Choroid plexus epithelial cell (primary cell): ENCODE measurements around the gene CDHR3.

Experiments
- DNase-seq: peaks from one replicate; pipeline ENCODE4 v3.0.0-alpha.2; 2010; ENCODE audit warnings: low read depth
- H3K4me3 ChIP-seq: 2 replicates; pipeline ENCODE4 v1.5.1; 2011; ENCODE audit warnings: low read depth, mild to moderate bottlenecking, control low read depth, low read length, moderate library complexity
- CTCF ChIP-seq: conservative IDR thresholded peaks from 2 replicates; pipeline ENCODE4 v1.5.1; 2011; ENCODE audit warnings: low read depth, mild to moderate bottlenecking, control low read depth, inconsistent platforms, low read length, moderate library complexity

CDHR3 gene

GRCh38 chr7:106053109-106053508, 90.0 kb downstream of the CDHR3 start:
- TF ChIP-seq CTCF, result no peak
- no peak overlapping the region for H3K4me3 ChIP-seq
- DNase-seq, result no peak

GRCh38 chr7:106054156-106054910, 91.3 kb downstream of the CDHR3 start:
- no peak for TF ChIP-seq CTCF
- no peak for DNase-seq
- H3K4me3 ChIP-seq, result no peak overlapping the region

- no peak for DNase-seq
- no peak overlapping the region for H3K4me3 ChIP-seq
- no peak for TF ChIP-seq CTCF
These were observed 92.0 kb downstream of the CDHR3 start for GRCh38 chr7:106054971-106055532.

- DNase-seq, result peak; percentile 86
- no peak overlapping the region for H3K4me3 ChIP-seq
- peak; percentile 93 for TF ChIP-seq CTCF
These were observed 93.6 kb downstream of the CDHR3 start for GRCh38 chr7:106056513-106057203.

GRCh38 chr7:106057204-106057961, 94.3 kb downstream of the CDHR3 start:
- DNase-seq, result no peak
- TF ChIP-seq CTCF, result no peak
- no peak overlapping the region for H3K4me3 ChIP-seq

- no peak overlapping the region for H3K4me3 ChIP-seq
- TF ChIP-seq CTCF, result no peak
- no peak for DNase-seq
These were observed 95.2 kb downstream of the CDHR3 start for GRCh38 chr7:106057962-106058927.
